Stimulated activated CD8-positive, alpha-beta memory T cell treated with anti-CD3 and anti-CD28 coated beads, Interleukin-7, amount 100 ng/mL, for 1 hour (primary cell): ENCODE data around the gene NBAS.
"Not testable (repeated sequence)": the region's sequence is repeated elsewhere in the genome, so short reads cannot be mapped to it uniquely, and the experiment has no call there.

Source experiments
- DNase-seq, 2 donors: peaks; one replicate each; pipeline ENCODE4 v3.0.0-alpha.2; 2020; ENCODE audit warnings: low read depth in 2 of 2

NBAS gene

GRCh38 chr2:15412779-15413178, 148.4 kb downstream of the NBAS start:
- DNase-seq: no peak

GRCh38 chr2:15412309-15412708, 148.8 kb downstream of the NBAS start:
- no peak for DNase-seq

GRCh38 chr2:15410884-15411283, 150.2 kb downstream of the NBAS start:
- no peak for DNase-seq

GRCh38 chr2:15408759-15409158, 152.4 kb downstream of the NBAS start:
- DNase-seq: no peak

- DNase-seq: no peak
These were observed 153.5 kb downstream of the NBAS start for GRCh38 chr2:15407666-15408065.

GRCh38 chr2:15404511-15404910, 156.6 kb downstream of the NBAS start:
- not testable (repeated sequence) for DNase-seq

GRCh38 chr2:15400240-15400826, 160.8 kb downstream of the NBAS start:
- DNase-seq: no peak

- no peak for DNase-seq
These were observed 161.9 kb downstream of the NBAS start for GRCh38 chr2:15399241-15399640.

GRCh38 chr2:15391751-15392150, 169.4 kb downstream of the NBAS start:
- no peak for DNase-seq

- no peak for DNase-seq
These were observed 171.2 kb downstream of the NBAS start for GRCh38 chr2:15389895-15390294.

GRCh38 chr2:15389326-15389700, 171.8 kb downstream of the NBAS start:
- no peak for DNase-seq

- DNase-seq: no peak
These were observed 172.5 kb downstream of the NBAS start for GRCh38 chr2:15388406-15389325.

- DNase-seq: no peak
These were observed 175.9 kb downstream of the NBAS start for GRCh38 chr2:15385184-15385583.

- no peak for DNase-seq
These were observed 177.3 kb downstream of the NBAS start for GRCh38 chr2:15383695-15384350.

GRCh38 chr2:15378148-15378908, 182.8 kb downstream of the NBAS start:
- DNase-seq: no peak

GRCh38 chr2:15377202-15377601, 183.9 kb downstream of the NBAS start:
- DNase-seq: no peak

- no peak for DNase-seq
These were observed 189.1 kb downstream of the NBAS start for GRCh38 chr2:15372019-15372418.

GRCh38 chr2:15369129-15369528, 192.0 kb downstream of the NBAS start:
- no peak for DNase-seq

- no peak for DNase-seq
These were observed 193.4 kb downstream of the NBAS start for GRCh38 chr2:15367715-15368114.

- no peak for DNase-seq
These were observed 193.9 kb downstream of the NBAS start for GRCh38 chr2:15367205-15367604.

GRCh38 chr2:15365411-15365810, 195.7 kb downstream of the NBAS start:
- DNase-seq: no peak

GRCh38 chr2:15364561-15364960, 196.6 kb downstream of the NBAS start:
- no peak for DNase-seq
